Stomach smooth muscle (tissue), 2 donors: Measurements from ENCODE around the gene CRY2.
A peak's percentile ranks its signal among the peaks of the same experiment; 100 is the strongest.

Experiments
- H3K27ac ChIP-seq: one replicate; pipeline ENCODE4 v1.7.0; 2013; ENCODE audit warnings: mild to moderate bottlenecking, low read length, inconsistent platforms
- H3K27me3 ChIP-seq, 2 donors: one replicate each; pipeline ENCODE4 v1.7.0; 2013; ENCODE audit warnings: low read length in 2 of 2; ENCODE audit not compliant: insufficient read depth in 2 of 2, control insufficient read depth in 1 of 2
- H3K36me3 ChIP-seq, 2 donors: one replicate each; pipeline ENCODE4 v1.7.0; 2013; ENCODE audit warnings: low read length in 2 of 2; ENCODE audit not compliant: control insufficient read depth in 2 of 2, insufficient read depth in 2 of 2
- H3K4me1 ChIP-seq: one replicate; pipeline ENCODE4 v1.7.0; 2013; ENCODE audit warnings: low read length; ENCODE audit not compliant: control insufficient read depth, insufficient read depth
- H3K4me3 ChIP-seq, 2 donors: one replicate each; pipeline ENCODE4 v1.7.0; 2013; ENCODE audit warnings: low read length in 2 of 2
- H3K9ac ChIP-seq, 2 donors: one replicate each; pipeline ENCODE4 v1.7.0; 2013; ENCODE audit warnings: low read length in 2 of 2, mild to moderate bottlenecking in 1 of 2
- H3K9me3 ChIP-seq, 2 donors: one replicate each; pipeline ENCODE4 v1.7.0; 2013; ENCODE audit warnings: low read length in 2 of 2; ENCODE audit not compliant: control insufficient read depth in 2 of 2
- donor health status: healthy.
- donor health status: Pancreatic carcinoma.

Gene CRY2

GRCh38 chr11:45879803-45880686 is 32.8 kb downstream of the CRY2 start:
- H3K9ac ChIP-seq, result no peak overlapping the region
- peak overlapping the region; percentile 49 for H3K27ac ChIP-seq
- H3K27me3 ChIP-seq, result no peaks in the 10 kb centered on the region
- peaks cover 28% of the 10 kb centered on the region for H3K4me1 ChIP-seq
- H3K4me3 ChIP-seq, result no peak overlapping the region
- H3K9me3 ChIP-seq, result no peaks in the 10 kb centered on the region
- H3K36me3 ChIP-seq, result peaks cover 40 to 56% of the 10 kb centered on the region in 2 donors

DNA sequence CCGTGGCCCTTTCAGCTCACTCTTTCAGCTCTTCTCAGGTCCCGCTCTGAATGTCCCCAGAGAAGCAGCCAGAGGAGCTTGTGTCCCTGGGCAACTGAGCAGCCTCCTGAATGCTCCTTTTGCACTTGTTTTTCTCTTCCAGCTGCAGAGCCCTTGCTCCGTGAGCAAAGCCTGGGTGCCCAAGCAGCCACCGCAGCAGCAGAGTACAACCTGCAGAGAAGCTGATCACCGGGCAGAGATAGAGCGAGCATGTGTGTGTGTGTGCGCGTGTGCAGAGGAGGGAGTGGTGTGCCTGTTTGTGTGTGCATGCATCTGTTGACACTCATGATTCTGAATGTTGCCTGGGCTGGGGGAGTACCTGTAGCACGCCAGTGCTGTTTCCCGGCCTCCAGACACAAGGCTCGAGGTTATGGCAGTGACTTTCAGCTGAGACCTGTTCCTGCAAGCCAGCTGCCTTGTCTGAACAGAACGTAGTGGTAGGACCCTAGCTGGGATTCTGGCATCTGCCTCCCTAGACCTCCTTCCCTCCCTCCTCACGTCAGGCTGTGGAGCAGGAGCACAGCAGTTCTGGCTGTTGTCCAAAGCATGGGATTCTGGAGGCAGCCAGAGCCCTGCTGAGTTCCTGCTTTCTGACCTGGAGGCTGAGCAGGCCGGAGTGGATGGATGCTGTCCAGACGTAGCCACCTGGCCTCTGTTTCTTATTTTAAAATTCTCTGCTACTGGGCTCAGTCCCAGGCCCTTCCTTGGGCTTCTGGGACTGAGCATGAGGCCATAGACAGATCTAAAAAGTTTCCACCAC is 33.7 kb downstream of the CRY2 start:
- Histone ChIP-seq H3K27me3 (no peaks in the 10 kb centered on the region), H3K9me3 (no peaks in the 10 kb centered on the region), H3K4me1 (peaks cover 35% of the 10 kb centered on the region), H3K9ac (no peak overlapping the region), H3K4me3 (no peak overlapping the region), H3K36me3 (peaks cover 31 to 49% of the 10 kb centered on the region in 2 donors), H3K27ac (peak overlapping the region; percentile 49)

DNA sequence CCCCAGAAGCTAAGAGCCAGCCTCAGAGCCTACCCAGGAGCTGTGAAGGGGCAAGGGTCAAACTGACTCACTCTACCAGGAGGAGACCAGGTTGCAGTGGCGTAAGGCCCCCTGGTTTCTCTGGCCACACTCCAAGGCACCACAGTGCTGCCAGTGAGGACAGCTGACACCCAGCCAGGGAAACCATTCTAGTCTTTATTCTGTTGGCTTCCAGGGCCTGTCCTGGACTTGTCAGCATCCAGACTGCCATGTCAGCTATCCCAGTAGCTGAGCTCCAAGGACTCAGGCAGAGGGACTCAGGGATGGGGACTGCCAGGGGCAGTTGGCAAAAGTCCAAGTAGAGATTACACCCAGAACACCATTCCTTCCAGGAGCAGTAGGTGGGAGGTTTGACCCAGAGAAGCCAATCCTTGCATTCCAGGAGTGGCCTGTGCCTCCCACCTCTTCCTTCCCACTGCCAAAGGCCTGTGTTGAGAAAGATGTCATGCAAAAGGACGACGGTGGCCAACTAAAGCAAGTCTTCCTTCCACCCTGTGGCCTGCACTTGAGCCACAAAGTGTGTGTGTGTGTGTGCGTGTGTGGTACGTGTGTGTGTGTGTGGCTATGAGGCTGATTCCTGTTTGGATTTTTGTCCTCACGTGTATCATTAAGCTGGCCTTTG is 34.6 kb downstream of the CRY2 start:
- H3K27me3 ChIP-seq, result no peaks in the 10 kb centered on the region
- no peak overlapping the region for H3K4me3 ChIP-seq
- peaks cover 38% of the 10 kb centered on the region for H3K4me1 ChIP-seq
- H3K9ac ChIP-seq, result no peak overlapping the region
- peak overlapping the region; percentile 49 for H3K27ac ChIP-seq
- H3K9me3 ChIP-seq, result no peaks in the 10 kb centered on the region
- peaks cover 28 to 43% of the 10 kb centered on the region in 2 donors for H3K36me3 ChIP-seq

GRCh38 chr11:45884596-45885185 is 37.4 kb downstream of the CRY2 start:
- Histone ChIP-seq H3K36me3 (peaks cover 13 to 28% of the 10 kb centered on the region in 2 donors), H3K9ac (no peak overlapping the region), H3K27me3 (no peaks in the 10 kb centered on the region), H3K4me3 (peak overlapping the region in 1 of 2 donors; percentile 58), H3K4me1 (peaks cover 38% of the 10 kb centered on the region), H3K27ac (no peak overlapping the region), H3K9me3 (no peaks in the 10 kb centered on the region)

- Histone ChIP-seq H3K4me3 (peak within 1 kb of the TSS; percentile 34 to 59), H3K9ac (no peak within 1 kb of the TSS), H3K4me1 (peaks cover 34% of the 10 kb centered on the region)
These were observed 38.1 kb downstream of the CRY2 start, which contains the start of gene MAPK8IP1 for GRCh38 chr11:45885274-45885920. Gene MAPK8IP1, plus strand, starts transcription at chr11:45885651. Its CDS starts 170 bp downstream, at chr11:45885821.

GRCh38 chr11:45885921-45886721 is 38.8 kb downstream of the CRY2 start:
- H3K9me3 ChIP-seq, result no peaks in the 10 kb centered on the region
- H3K27me3 ChIP-seq, result no peaks in the 10 kb centered on the region
- peaks cover 6 to 15% of the 10 kb centered on the region in 2 donors for H3K36me3 ChIP-seq
- no peak overlapping the region for H3K27ac ChIP-seq
- peaks cover 27% of the 10 kb centered on the region for H3K4me1 ChIP-seq
- no peak overlapping the region for H3K9ac ChIP-seq
- peak overlapping the region in 1 of 2 donors; percentile 59 for H3K4me3 ChIP-seq

More at GRCh38 chr11:45885274-45885920, 38.1 kb downstream of the CRY2 start, which contains the start of gene MAPK8IP1:
- Histone ChIP-seq H3K27me3 (no peaks in the 10 kb centered on the region), H3K36me3 (peaks cover 13 to 22% of the 10 kb centered on the region in 2 donors), H3K9me3 (no peaks in the 10 kb centered on the region), H3K27ac (no peak within 1 kb of the TSS)

DNA sequence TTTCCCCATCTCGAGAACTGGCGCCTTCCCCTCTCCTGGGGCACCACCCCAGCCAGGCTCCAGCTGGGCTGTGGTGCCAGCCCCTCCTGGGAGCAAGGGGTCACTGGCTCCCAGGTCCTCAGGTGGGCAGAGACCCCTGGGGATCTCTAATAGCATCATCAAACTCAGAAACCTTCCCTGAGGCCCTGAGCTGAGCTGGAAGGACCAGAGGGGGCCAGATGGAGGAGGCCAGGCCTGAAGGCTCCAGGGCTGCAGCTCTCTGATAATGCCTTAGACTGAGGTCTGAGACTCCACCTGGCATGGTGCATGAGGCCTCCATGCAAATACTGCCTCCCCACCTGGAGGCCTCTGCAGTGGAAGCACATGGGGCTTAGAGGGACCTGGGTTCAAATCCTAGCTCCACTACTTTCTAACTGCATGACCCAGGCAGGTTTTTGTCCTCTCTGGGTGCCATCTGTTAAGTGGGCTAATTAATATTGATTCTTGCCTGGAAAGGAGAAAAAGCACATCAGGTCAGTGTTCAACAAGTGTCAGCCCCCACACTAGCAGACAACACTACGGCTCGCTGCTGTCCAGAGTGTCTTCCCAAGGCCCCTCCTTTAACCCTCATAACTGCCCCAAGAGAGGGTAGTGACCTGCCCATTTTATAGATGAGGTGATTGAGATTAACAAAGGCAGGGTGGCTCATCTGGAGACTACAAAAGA is 39.7 kb downstream of the CRY2 start:
- Histone ChIP-seq H3K9me3 (no peaks in the 10 kb centered on the region), H3K27me3 (no peaks in the 10 kb centered on the region), H3K4me1 (peaks cover 20% of the 10 kb centered on the region), H3K9ac (no peak overlapping the region), H3K36me3 (peaks cover 6 to 8% of the 10 kb centered on the region in 2 donors), H3K27ac (no peak overlapping the region), H3K4me3 (no peak overlapping the region)

DNA sequence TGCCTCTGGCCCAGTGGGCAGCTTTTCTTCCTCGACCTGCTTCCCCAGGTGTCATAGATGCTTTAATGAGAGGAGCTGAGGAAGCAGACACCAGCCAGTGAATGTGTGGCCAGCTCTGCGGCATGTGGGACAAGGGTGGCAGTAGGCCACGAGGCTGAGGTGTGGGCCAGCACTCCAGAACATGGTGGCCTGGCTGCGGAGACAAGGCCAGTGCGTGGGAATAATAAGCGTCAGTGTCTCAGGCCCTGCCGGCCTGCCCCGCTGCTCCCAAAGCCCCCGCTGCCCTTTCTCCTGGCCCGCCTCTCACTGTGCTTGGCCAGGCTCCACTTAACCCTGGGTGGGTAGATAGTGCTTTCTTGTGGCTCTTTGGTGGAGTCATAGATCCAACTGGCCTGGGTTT is 40.3 kb downstream of the CRY2 start:
- Histone ChIP-seq H3K27me3 (no peaks in the 10 kb centered on the region), H3K4me3 (no peak overlapping the region), H3K36me3 (peaks cover 0 to 4% of the 10 kb centered on the region in 2 donors), H3K9me3 (no peaks in the 10 kb centered on the region), H3K27ac (no peak overlapping the region), H3K4me1 (peaks cover 14% of the 10 kb centered on the region), H3K9ac (no peak overlapping the region)

DNA sequence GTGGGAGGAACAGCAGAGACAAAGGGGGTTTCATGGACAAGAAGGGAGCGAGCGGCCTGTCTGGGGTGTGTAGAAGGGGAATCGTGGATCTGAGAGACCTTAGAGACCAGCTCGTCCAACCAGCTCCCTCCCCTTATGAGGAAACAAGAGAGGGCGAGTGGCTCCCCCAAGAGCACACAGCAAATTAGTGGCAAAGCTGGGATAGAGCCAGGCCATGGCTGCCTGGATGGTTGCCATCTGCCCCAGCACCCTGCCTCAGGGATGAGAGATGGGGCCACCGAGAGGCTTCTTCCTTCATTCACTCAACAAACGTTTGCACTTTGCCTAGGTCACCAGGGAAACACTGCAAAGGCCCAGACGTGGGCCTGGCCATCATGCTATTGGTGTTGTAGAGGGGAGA is 42.3 kb downstream of the CRY2 start:
- H3K9ac ChIP-seq, result no peak overlapping the region
- H3K4me3 ChIP-seq, result no peak overlapping the region
- no peaks in the 10 kb centered on the region for H3K27me3 ChIP-seq
- peaks cover 12% of the 10 kb centered on the region for H3K4me1 ChIP-seq
- H3K27ac ChIP-seq, result no peak overlapping the region
- H3K36me3 ChIP-seq, result no peaks in the 10 kb centered on the region
- no peaks in the 10 kb centered on the region for H3K9me3 ChIP-seq
